Neuronal stem cell (in vitro differentiated cells): ENCODE measurements around the gene ZBTB2.

Experiments used
- DNase-seq: peaks from one replicate; pipeline ENCODE4 v3.0.0-alpha.2; 2013; ENCODE audit warnings: low spot score
- H2AFZ ChIP-seq: one replicate; pipeline ENCODE4 v1.6.1; 2013; ENCODE audit warnings: mild to moderate bottlenecking, low read length, inconsistent platforms
- H2AK5ac ChIP-seq: 2 replicates; pipeline ENCODE4 v1.6.1; 2013; ENCODE audit warnings: low read depth, mild to moderate bottlenecking, inconsistent platforms, low read length, moderate library complexity, mixed read lengths
- H2BK120ac ChIP-seq: 2 replicates; pipeline ENCODE4 v1.6.1; 2013; ENCODE audit warnings: low read depth, mild to moderate bottlenecking, inconsistent platforms, low read length, moderate library complexity, mixed read lengths
- H2BK12ac ChIP-seq: one replicate; pipeline ENCODE4 v1.6.1; 2013; ENCODE audit warnings: low read length, inconsistent platforms
- H2BK15ac ChIP-seq: 2 replicates; pipeline ENCODE4 v1.6.1; 2013; ENCODE audit warnings: mild to moderate bottlenecking, low read length, inconsistent platforms, mixed read lengths
- H2BK5ac ChIP-seq: one replicate; pipeline ENCODE4 v1.6.1; 2013; ENCODE audit warnings: inconsistent platforms, mild to moderate bottlenecking, low read length, moderate library complexity
- H3K14ac ChIP-seq: one replicate; pipeline ENCODE4 v1.6.1; 2013; ENCODE audit warnings: low read length, inconsistent platforms
- H3K18ac ChIP-seq: 2 replicates; pipeline ENCODE4 v1.6.1; 2013; ENCODE audit warnings: low read length, inconsistent platforms
- H3K23ac ChIP-seq: 2 replicates; pipeline ENCODE4 v1.6.1; 2013; ENCODE audit warnings: low read depth, mild to moderate bottlenecking, mixed read lengths, low read length, inconsistent platforms; ENCODE audit not compliant: poor library complexity
- H3K27ac ChIP-seq: replicated peaks from 3 replicates; pipeline ENCODE4 v1.5.1; 2013; ENCODE audit warnings: low read length, inconsistent platforms
- H3K27me3 ChIP-seq, 3 experiments: 2 replicates each; pipeline ENCODE4 v1.6.1; 2013; ENCODE audit warnings: low read length in 3 of 3, mild to moderate bottlenecking in 2 of 3, inconsistent platforms in 1 of 3, low read depth in 1 of 3, mixed read lengths in 1 of 3, moderate library complexity in 1 of 3; ENCODE audit not compliant: control insufficient read depth in 3 of 3, insufficient read depth in 3 of 3
- H3K36me3 ChIP-seq, 2 donors: replicated peaks in 1 of 2; 2 replicates each; pipeline ENCODE4 v1.6.1; 2013; ENCODE audit warnings: low read length in 2 of 2; ENCODE audit not compliant: control insufficient read depth in 2 of 2, insufficient read depth in 2 of 2
- H3K4ac ChIP-seq: 2 replicates; pipeline ENCODE4 v1.6.1; 2013; ENCODE audit warnings: inconsistent platforms, mild to moderate bottlenecking, low read length, moderate library complexity
- H3K4me1 ChIP-seq, 2 donors: 1 replicate in 1 of 2; 2 replicates in 1 of 2; pipeline ENCODE4 v1.6.1; 2013; ENCODE audit warnings: low read length in 2 of 2, low read depth in 1 of 2; ENCODE audit not compliant: control insufficient read depth in 2 of 2, insufficient read depth in 1 of 2
- H3K4me2 ChIP-seq: one replicate; pipeline ENCODE4 v1.6.1; 2013; ENCODE audit warnings: mild to moderate bottlenecking, low read length, inconsistent platforms; ENCODE audit not compliant: insufficient read depth, poor library complexity, severe bottlenecking
- H3K4me3 ChIP-seq, 2 donors: 2 replicates each; pipeline ENCODE4 v1.5.1; 2013; ENCODE audit warnings: low read length in 2 of 2, mild to moderate bottlenecking in 2 of 2, inconsistent platforms in 1 of 2, moderate library complexity in 1 of 2
- H3K79me1 ChIP-seq: one replicate; pipeline ENCODE4 v1.6.1; 2013; ENCODE audit warnings: low read depth, mild to moderate bottlenecking, inconsistent platforms, low read length, moderate library complexity
- H3K9ac ChIP-seq: one replicate; pipeline ENCODE4 v1.6.1; 2013; ENCODE audit warnings: mild to moderate bottlenecking, low read depth, low read length, inconsistent platforms; ENCODE audit not compliant: poor library complexity
- H3K9me3 ChIP-seq, 2 donors: replicated peaks in 1 of 2; 2 replicates each; pipeline versions ENCODE3 to v1.6.1; 2013; ENCODE audit warnings: low read length in 2 of 2, mild to moderate bottlenecking in 2 of 2, inconsistent platforms in 1 of 2, low read depth in 1 of 2, mixed read lengths in 1 of 2, moderate library complexity in 1 of 2; ENCODE audit not compliant: control insufficient read depth in 2 of 2, insufficient read depth in 1 of 2
- H4K8ac ChIP-seq: one replicate; pipeline ENCODE4 v1.6.1; 2013; ENCODE audit warnings: low read depth, mild to moderate bottlenecking, inconsistent platforms, low read length, moderate library complexity
- H4K91ac ChIP-seq: one replicate; pipeline ENCODE4 v1.6.1; 2013; ENCODE audit warnings: low read length, low read depth, mild to moderate bottlenecking, inconsistent platforms; ENCODE audit not compliant: poor library complexity
- WGBS, 2 donors: extraction: QIAGEN DNeasy Blood & Tissue Kit; methylation state at CpG; one replicate each; pipeline ENCODE4 v1.1.7; 2013; ENCODE audit warnings: missing lambda C conversion rate in 2 of 2, mixed read lengths in 1 of 2; ENCODE audit not compliant: insufficient read length in 2 of 2, insufficient replicate concordance in 1 of 2; ENCODE audit errors: extremely low coverage in 2 of 2; 5-methylcytosine and 5-hydroxymethylcytosine counted together

The ZBTB2 gene

GRCh38 chr6:151376440-151376839 lies 14.9 kb downstream of the ZBTB2 start:
- Histone ChIP-seq H3K27me3 (no peaks in the 10 kb centered on the region), H3K4me3 (no peak overlapping the region), H3K27ac (no peak overlapping the region), H3K9ac (no peak overlapping the region), H3K4me2 (no peak overlapping the region), H3K4me1 (peaks cover 2 to 18% of the 10 kb centered on the region in 2 donors), H2BK120ac (no peak overlapping the region), H4K91ac (no peak overlapping the region), H4K8ac (no peak overlapping the region), H3K14ac (no peak overlapping the region), H3K36me3 (peaks cover 5 to 17% of the 10 kb centered on the region in 2 donors), H2BK5ac (no peak overlapping the region), H3K23ac (no peak overlapping the region), H3K18ac (no peak overlapping the region), H2AFZ (no peak overlapping the region), H3K9me3 (peaks cover 0 to 6% of the 10 kb centered on the region in 2 donors), H3K4ac (no peak overlapping the region), H3K79me1 (no peaks in the 10 kb centered on the region), H2BK12ac (no peak overlapping the region), H2BK15ac (no peak overlapping the region), H2AK5ac (no peak overlapping the region)
- DNase-seq = no peak
- WGBS, 2 donors = no CpG with 5 or more reads among the region's 1 CpG

- H3K27ac ChIP-seq = no peak overlapping the region
- WGBS, 2 donors = no CpG with 5 or more reads among the region's 2 CpGs
These were observed 15.5 kb downstream of the ZBTB2 start for GRCh38 chr6:151375833-151376232.

GRCh38 chr6:151374036-151374683 lies 17.2 kb downstream of the ZBTB2 start:
- H2BK15ac ChIP-seq = no peak overlapping the region
- H3K27ac ChIP-seq = no peak overlapping the region
- no CpG with 5 or more reads among the region's 5 CpGs for WGBS, 2 donors
- H2BK5ac ChIP-seq = no peak overlapping the region
- H3K18ac ChIP-seq = no peak overlapping the region
- H2AK5ac ChIP-seq = no peak overlapping the region
- H3K36me3 ChIP-seq = peaks cover 9 to 35% of the 10 kb centered on the region in 2 donors
- no peak overlapping the region for H4K8ac ChIP-seq
- H3K27me3 ChIP-seq = no peaks in the 10 kb centered on the region
- H2BK12ac ChIP-seq = no peak overlapping the region
- no peak overlapping the region for H2BK120ac ChIP-seq
- H3K4me1 ChIP-seq = peaks cover 2 to 18% of the 10 kb centered on the region in 2 donors
- H3K14ac ChIP-seq = no peak overlapping the region
- H3K9ac ChIP-seq = no peak overlapping the region
- H3K9me3 ChIP-seq = peaks cover 0 to 6% of the 10 kb centered on the region in 2 donors
- no peak overlapping the region for H4K91ac ChIP-seq
- H3K4me3 ChIP-seq = peak overlapping the region in 1 of 2 donors; percentile 22
- H3K4ac ChIP-seq = no peak overlapping the region
- H2AFZ ChIP-seq = no peak overlapping the region
- no peaks in the 10 kb centered on the region for H3K79me1 ChIP-seq
- H3K4me2 ChIP-seq = no peak overlapping the region
- DNase-seq = no peak
- no peak overlapping the region for H3K23ac ChIP-seq

More at GRCh38 chr6:151375833-151376232, 15.5 kb downstream of the ZBTB2 start:
- H3K18ac ChIP-seq = no peak overlapping the region
- no peak overlapping the region for H2BK12ac ChIP-seq
- no peak overlapping the region for H4K91ac ChIP-seq
- no peak overlapping the region for H2BK5ac ChIP-seq
- H3K23ac ChIP-seq = no peak overlapping the region
- no peak overlapping the region for H2BK120ac ChIP-seq
- H3K14ac ChIP-seq = no peak overlapping the region
- no peak overlapping the region for H3K4ac ChIP-seq
- H2AFZ ChIP-seq = no peak overlapping the region
- H2BK15ac ChIP-seq = no peak overlapping the region
- H3K4me3 ChIP-seq = no peak overlapping the region
- peaks cover 2 to 18% of the 10 kb centered on the region in 2 donors for H3K4me1 ChIP-seq
- no peak overlapping the region for H3K9ac ChIP-seq
- H2AK5ac ChIP-seq = no peak overlapping the region
- H3K4me2 ChIP-seq = no peak overlapping the region
- H4K8ac ChIP-seq = no peak overlapping the region
- H3K36me3 ChIP-seq = peaks cover 9 to 23% of the 10 kb centered on the region in 2 donors
- no peaks in the 10 kb centered on the region for H3K27me3 ChIP-seq
- H3K9me3 ChIP-seq = peaks cover 0 to 6% of the 10 kb centered on the region in 2 donors
- H3K79me1 ChIP-seq = no peaks in the 10 kb centered on the region
- DNase-seq = no peak

- Histone ChIP-seq H2AK5ac (no peak overlapping the region), H2BK5ac (no peak overlapping the region), H3K36me3 (peaks cover 9 to 46% of the 10 kb centered on the region in 2 donors), H3K4me2 (no peak overlapping the region), H4K91ac (no peak overlapping the region), H2AFZ (no peak overlapping the region), H3K9ac (no peak overlapping the region), H3K27ac (no peak overlapping the region), H3K23ac (no peak overlapping the region), H3K4ac (no peak overlapping the region), H3K4me1 (peaks cover 2 to 18% of the 10 kb centered on the region in 2 donors), H2BK120ac (no peak overlapping the region), H3K4me3 (no peak overlapping the region), H3K9me3 (peaks cover 0 to 6% of the 10 kb centered on the region in 2 donors), H3K18ac (no peak overlapping the region), H4K8ac (no peak overlapping the region), H3K79me1 (peaks cover 2% of the 10 kb centered on the region), H2BK15ac (no peak overlapping the region), H3K27me3 (no peaks in the 10 kb centered on the region), H2BK12ac (no peak overlapping the region), H3K14ac (no peak overlapping the region)
- WGBS, 2 donors = no CpG with 5 or more reads among the region's 5 CpGs
- no peak for DNase-seq
These were observed 19.2 kb downstream of the ZBTB2 start for GRCh38 chr6:151372164-151372563.
